Measurements from ENCODE around the gene COL2A1. TPM values are rescaled to one million over a fixed set of nuclear protein-coding genes. Genes with fewer than 3 reads are reported as not detected.

The COL2A1 gene
- total RNA-seq, 1 experiment from 2014 or later: 10.8 TPM

DNA sequence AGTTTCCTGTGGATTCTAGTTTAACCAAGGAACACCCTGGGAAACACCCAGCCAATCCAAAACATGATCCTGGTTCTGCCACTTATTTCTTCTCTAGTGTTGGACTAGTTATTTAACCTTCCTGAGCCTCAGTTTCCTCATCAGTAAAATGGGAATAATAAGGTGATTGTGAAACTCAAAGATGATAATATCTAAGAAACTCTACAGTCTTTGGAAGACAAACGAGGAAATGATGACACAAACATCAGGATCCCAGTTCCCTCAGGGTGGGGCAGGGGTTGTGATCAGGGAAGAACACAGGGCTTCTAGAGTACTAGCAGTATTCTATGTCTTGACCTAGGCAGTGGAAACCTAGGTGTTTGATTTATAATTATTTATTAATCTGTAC, 58.9 kb downstream of the COL2A1 start:
- Histone ChIP-seq H2BK15ac (ENCODE audit: low read depth, low read length) (no peak overlapping the region), H3K79me1 (ENCODE audit: insufficient read depth, low read depth, low read length, poor library complexity, severe bottlenecking) (no peaks in the 10 kb centered on the region), H3K9ac (ENCODE audit: extremely low read depth, insufficient read length, low read length) (no peak overlapping the region), H2BK5ac (ENCODE audit: insufficient read length, low read length) (no peak overlapping the region), H3K27me3 (ENCODE audit: insufficient read depth, low read length) (no peaks in the 10 kb centered on the region), H3K23ac (ENCODE audit: insufficient read length, low read depth, low read length) (no peak overlapping the region), H3K9me3 (ENCODE audit: control insufficient read depth, low read depth, low read length) (no peaks in the 10 kb centered on the region), H3K4me2 (ENCODE audit: insufficient read depth, insufficient read length, low read length) (no peak overlapping the region), H2BK20ac (ENCODE audit: low read depth, low read length, poor library complexity, severe bottlenecking) (no peak overlapping the region), H4K91ac (ENCODE audit: insufficient read length, low read depth, low read length) (no peak overlapping the region), H2BK12ac (ENCODE audit: insufficient read length, low read depth, low read length) (no peak overlapping the region), H3K79me2 (ENCODE audit: insufficient read depth, low read length) (no peaks in the 10 kb centered on the region), H2AFZ (ENCODE audit: low read length) (no peak overlapping the region), H3K14ac (ENCODE audit: insufficient read depth, low read length) (no peak overlapping the region), H4K5ac (ENCODE audit: insufficient read length, low read depth, low read length) (no peak overlapping the region), H2AK5ac (ENCODE audit: insufficient read length, low read length) (no peak overlapping the region), H3K4ac (ENCODE audit: low read depth, low read length) (no peak overlapping the region), H3K18ac (ENCODE audit: insufficient read length, low read depth, low read length) (no peak overlapping the region), H3K56ac (ENCODE audit: insufficient read length, low read depth, low read length) (no peak overlapping the region), H3T11ph (ENCODE audit: low read length) (no peak overlapping the region), H4K8ac (replicated peaks; ENCODE audit: insufficient read length, low read depth, low read length) (no peak overlapping the region), H4K20me1 (ENCODE audit: control insufficient read depth, insufficient read depth, insufficient read length) (peaks cover 2% of the 10 kb centered on the region), H2BK120ac (ENCODE audit: low read depth, low read length, poor library complexity, severe bottlenecking) (no peak overlapping the region), H3K27ac (ENCODE audit: insufficient read length, low read depth, low read length) (no peak overlapping the region), H3K23me2 (ENCODE audit: insufficient read length, low read depth, low read length, poor library complexity, severe bottlenecking) (peaks cover 2% of the 10 kb centered on the region), H3K4me1 (ENCODE audit: insufficient read depth, low read length) (no peaks in the 10 kb centered on the region)
- no CpG with 5 or more reads among the region's 1 CpG for WGBS (ENCODE audit: extremely low coverage, insufficient read length, low lambda C conversion rate)
- no peak overlapping the region for H3K27ac Mint-ChIP-seq
- H3K4me1 Mint-ChIP-seq: peaks cover 24 to 39% of the 10 kb centered on the region in 2 experiments
- no peak overlapping the region for H3K4me3 Mint-ChIP-seq
- no peak for DNase-seq
- TF ChIP-seq, protein P1, sequence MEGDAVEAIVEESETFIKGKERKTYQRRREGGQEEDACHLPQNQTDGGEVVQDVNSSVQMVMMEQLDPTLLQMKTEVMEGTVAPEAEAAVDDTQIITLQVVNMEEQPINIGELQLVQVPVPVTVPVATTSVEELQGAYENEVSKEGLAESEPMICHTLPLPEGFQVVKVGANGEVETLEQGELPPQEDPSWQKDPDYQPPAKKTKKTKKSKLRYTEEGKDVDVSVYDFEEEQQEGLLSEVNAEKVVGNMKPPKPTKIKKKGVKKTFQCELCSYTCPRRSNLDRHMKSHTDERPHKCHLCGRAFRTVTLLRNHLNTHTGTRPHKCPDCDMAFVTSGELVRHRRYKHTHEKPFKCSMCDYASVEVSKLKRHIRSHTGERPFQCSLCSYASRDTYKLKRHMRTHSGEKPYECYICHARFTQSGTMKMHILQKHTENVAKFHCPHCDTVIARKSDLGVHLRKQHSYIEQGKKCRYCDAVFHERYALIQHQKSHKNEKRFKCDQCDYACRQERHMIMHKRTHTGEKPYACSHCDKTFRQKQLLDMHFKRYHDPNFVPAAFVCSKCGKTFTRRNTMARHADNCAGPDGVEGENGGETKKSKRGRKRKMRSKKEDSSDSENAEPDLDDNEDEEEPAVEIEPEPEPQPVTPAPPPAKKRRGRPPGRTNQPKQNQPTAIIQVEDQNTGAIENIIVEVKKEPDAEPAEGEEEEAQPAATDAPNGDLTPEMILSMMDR (conservative IDR thresholded peaks at IDR 0.05): no peak
- no peaks in the 10 kb centered on the region for H3K36me3 Mint-ChIP-seq (ENCODE audit: insufficient read depth in 1 of 3, low read depth in 3 of 3)
- H3K9me3 Mint-ChIP-seq: no peaks in the 10 kb centered on the region; a peak in 1 of 5 replicates
- H3K27me3 Mint-ChIP-seq (ENCODE audit: low read depth): peaks cover 20% of the 10 kb centered on the region

Measured in H9 (cell line).